Chondrocyte (in vitro differentiated cells): ENCODE measurements around the gene ILKAP. TPM values are rescaled to one million over a fixed set of nuclear protein-coding genes. Genes with fewer than 3 reads are reported as not detected.

Experiments used
- DNase-seq: peaks from one replicate; pipeline ENCODE4 v3.0.0; 2021; ENCODE audit warnings: mixed read lengths, low spot score
- H3K27ac Mint-ChIP-seq: one replicate; pipeline ENCODE4 v1.8.0; 2021; ENCODE audit warnings: mild to moderate bottlenecking, moderate library complexity, mixed read lengths; ENCODE audit not compliant: unreplicated experiment
- H3K27me3 Mint-ChIP-seq: 2 replicates; pipeline ENCODE4 v1.8.0; 2021; ENCODE audit warnings: low read depth, mixed read lengths
- H3K36me3 Mint-ChIP-seq: 2 replicates; pipeline ENCODE4 v1.8.0; 2021; ENCODE audit warnings: low read depth, mixed read lengths
- H3K4me1 Mint-ChIP-seq: 2 replicates; pipeline ENCODE4 v1.8.0; 2021; ENCODE audit warnings: low read depth, mild to moderate bottlenecking, mixed read lengths
- H3K4me3 Mint-ChIP-seq: one replicate; pipeline ENCODE4 v1.8.0; 2021; ENCODE audit warnings: mild to moderate bottlenecking, moderate library complexity, mixed read lengths; ENCODE audit not compliant: unreplicated experiment
- H3K9me3 Mint-ChIP-seq: 2 replicates; pipeline ENCODE4 v1.8.0; 2021; ENCODE audit warnings: low read depth, mixed read lengths
- CTCF ChIP-seq: fragments of 200-600 bp; sonication (generic); IDR thresholded peaks from 2 replicates; pipeline ENCODE4 v1.5.0; 2021; ENCODE audit warnings: antibody characterized with exemption, mild to moderate bottlenecking, moderate library complexity
- total RNA-seq: library from RNA; stranded (reverse); gene quantifications from 3 replicates; pipeline ENCODE4 v1.2.1, GENCODE V29; 2021

ILKAP gene
- total RNA-seq, 1 donor from 2014 or later: 24.9 TPM

- no peak overlapping the region for H3K27ac Mint-ChIP-seq
- H3K9me3 Mint-ChIP-seq: no peaks in the 10 kb centered on the region
- peaks cover 3% of the 10 kb centered on the region for H3K4me1 Mint-ChIP-seq
- TF ChIP-seq CTCF: no peak
- DNase-seq: no peak
- H3K27me3 Mint-ChIP-seq: no peaks in the 10 kb centered on the region
- no peak overlapping the region for H3K4me3 Mint-ChIP-seq
- H3K36me3 Mint-ChIP-seq: peaks cover 5% of the 10 kb centered on the region
Measured at GRCh38 chr2:238224356-238225035, 21.0 kb upstream of the ILKAP start.

GRCh38 chr2:238220892-238221521 lies 17.5 kb upstream of the ILKAP start:
- no peaks in the 10 kb centered on the region for H3K27me3 Mint-ChIP-seq
- H3K4me3 Mint-ChIP-seq: no peak overlapping the region
- TF ChIP-seq CTCF: no peak
- no peak for DNase-seq
- H3K27ac Mint-ChIP-seq: no peak overlapping the region
- no peaks in the 10 kb centered on the region for H3K36me3 Mint-ChIP-seq
- no peaks in the 10 kb centered on the region for H3K9me3 Mint-ChIP-seq
- peaks cover 3% of the 10 kb centered on the region for H3K4me1 Mint-ChIP-seq

GRCh38 chr2:238220274-238220891 lies 16.9 kb upstream of the ILKAP start:
- Mint-ChIP-seq H3K9me3 (no peaks in the 10 kb centered on the region), H3K4me3 (no peak overlapping the region), H3K27me3 (no peaks in the 10 kb centered on the region), H3K27ac (no peak overlapping the region), H3K36me3 (no peaks in the 10 kb centered on the region), H3K4me1 (no peaks in the 10 kb centered on the region)
- TF ChIP-seq CTCF: no peak
- no peak for DNase-seq

- H3K27me3 Mint-ChIP-seq: peaks cover 10% of the 10 kb centered on the region
- H3K4me1 Mint-ChIP-seq: no peaks in the 10 kb centered on the region
- peaks cover 3% of the 10 kb centered on the region for H3K36me3 Mint-ChIP-seq
- DNase-seq: no peak
- no peak overlapping the region for H3K4me3 Mint-ChIP-seq
- peaks cover 5% of the 10 kb centered on the region for H3K9me3 Mint-ChIP-seq
- TF ChIP-seq CTCF: no peak
- H3K27ac Mint-ChIP-seq: no peak overlapping the region
Measured at GRCh38 chr2:238216651-238217184, 13.2 kb upstream of the ILKAP start.

- no peak for TF ChIP-seq CTCF
- Mint-ChIP-seq H3K27ac (no peak overlapping the region), H3K9me3 (no peaks in the 10 kb centered on the region), H3K27me3 (no peaks in the 10 kb centered on the region), H3K4me1 (peaks cover 12% of the 10 kb centered on the region), H3K4me3 (no peak overlapping the region), H3K36me3 (no peaks in the 10 kb centered on the region)
- DNase-seq: no peak
Measured at GRCh38 chr2:238207006-238207405, 3.5 kb upstream of the ILKAP start.
